ENCODE results near the gene FSCN2. TPM values are rescaled to one million over a fixed set of nuclear protein-coding genes. Genes with fewer than 3 reads are reported as not detected.

The FSCN2 gene
- total RNA-seq, 1 donor from 2014 or later: 3.3 TPM

DNA sequence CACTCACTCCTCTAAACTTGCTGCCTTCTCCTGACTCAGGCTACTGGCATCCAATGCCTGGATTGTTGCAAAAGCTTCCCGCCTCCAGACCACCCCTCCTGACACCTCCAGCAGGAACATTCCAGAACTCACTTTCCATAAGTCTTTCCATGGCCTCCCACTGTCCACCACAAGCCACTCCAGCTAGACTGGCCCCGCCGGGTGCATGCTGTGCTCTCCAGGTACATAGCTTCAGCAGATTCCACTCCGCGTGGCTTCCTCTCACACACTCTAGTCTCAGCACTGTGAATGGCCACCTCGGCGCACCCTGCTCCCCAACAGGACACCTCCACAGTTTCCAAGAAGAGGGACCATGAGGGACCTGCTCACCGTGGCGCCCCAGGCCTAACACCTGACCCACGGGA lies 49.9 kb downstream of the FSCN2 start:
- no peak overlapping the region for H3K4me3 ChIP-seq
- no peak overlapping the region for H3K27ac ChIP-seq
- no peaks in the 10 kb centered on the region for H3K9me3 ChIP-seq
- H3K36me3 ChIP-seq: peaks cover 85% of the 10 kb centered on the region
- H3K27me3 ChIP-seq (ENCODE audit: low read depth): no peaks in the 10 kb centered on the region
- TF ChIP-seq, protein P1, sequence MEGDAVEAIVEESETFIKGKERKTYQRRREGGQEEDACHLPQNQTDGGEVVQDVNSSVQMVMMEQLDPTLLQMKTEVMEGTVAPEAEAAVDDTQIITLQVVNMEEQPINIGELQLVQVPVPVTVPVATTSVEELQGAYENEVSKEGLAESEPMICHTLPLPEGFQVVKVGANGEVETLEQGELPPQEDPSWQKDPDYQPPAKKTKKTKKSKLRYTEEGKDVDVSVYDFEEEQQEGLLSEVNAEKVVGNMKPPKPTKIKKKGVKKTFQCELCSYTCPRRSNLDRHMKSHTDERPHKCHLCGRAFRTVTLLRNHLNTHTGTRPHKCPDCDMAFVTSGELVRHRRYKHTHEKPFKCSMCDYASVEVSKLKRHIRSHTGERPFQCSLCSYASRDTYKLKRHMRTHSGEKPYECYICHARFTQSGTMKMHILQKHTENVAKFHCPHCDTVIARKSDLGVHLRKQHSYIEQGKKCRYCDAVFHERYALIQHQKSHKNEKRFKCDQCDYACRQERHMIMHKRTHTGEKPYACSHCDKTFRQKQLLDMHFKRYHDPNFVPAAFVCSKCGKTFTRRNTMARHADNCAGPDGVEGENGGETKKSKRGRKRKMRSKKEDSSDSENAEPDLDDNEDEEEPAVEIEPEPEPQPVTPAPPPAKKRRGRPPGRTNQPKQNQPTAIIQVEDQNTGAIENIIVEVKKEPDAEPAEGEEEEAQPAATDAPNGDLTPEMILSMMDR (IDR thresholded peaks at IDR 0.05): no peak
- peaks cover 19% of the 10 kb centered on the region for H3K4me1 ChIP-seq
- ATAC-seq: peak in 1 of 2 donors; percentile 3
- intact Hi-C loops (cut with DNase I): no loop called here
- no peak for DNase-seq

DNA sequence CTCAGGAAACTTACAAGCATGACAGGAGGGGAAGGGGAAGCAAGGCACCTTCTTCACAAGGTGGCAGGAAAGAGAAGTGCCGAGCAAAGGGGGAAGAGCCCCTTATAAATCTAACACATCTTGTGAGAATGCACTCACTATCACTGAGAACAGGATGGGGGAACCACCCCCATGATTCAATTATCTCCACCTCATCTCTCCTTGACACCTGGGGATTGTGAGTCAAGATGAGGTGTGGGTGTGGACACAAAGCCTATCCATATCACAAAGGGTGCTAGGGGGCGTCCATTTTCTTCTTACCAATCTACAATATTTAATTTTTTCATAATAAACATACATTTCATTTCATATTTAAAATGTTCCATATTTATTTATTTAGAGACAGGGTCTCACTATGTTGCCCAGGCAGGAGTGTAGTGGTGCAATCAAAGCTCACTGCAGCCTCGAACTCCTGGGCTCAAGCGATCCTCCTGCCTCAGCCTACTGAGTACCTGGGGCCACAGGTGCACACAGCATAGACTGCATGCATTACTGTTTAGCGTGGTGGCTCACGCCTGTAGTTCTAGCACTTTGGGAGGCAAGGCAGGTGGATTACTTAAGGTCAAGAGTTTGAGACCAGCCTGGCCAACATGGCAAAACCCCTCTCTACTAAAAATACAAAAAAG lies 50.5 kb downstream of the FSCN2 start:
- TF ChIP-seq, protein P1 (IDR thresholded peaks at IDR 0.05): no peak
- H3K4me1 ChIP-seq: peaks cover 19% of the 10 kb centered on the region
- H3K36me3 ChIP-seq: peaks cover 85% of the 10 kb centered on the region
- H3K27me3 ChIP-seq (ENCODE audit: low read depth): no peaks in the 10 kb centered on the region
- DNase-seq (no peak), ATAC-seq (no peak)
- intact Hi-C loops (cut with DNase I): no loop called here
- H3K27ac ChIP-seq: no peak overlapping the region
- no peak overlapping the region for H3K4me3 ChIP-seq
- no peaks in the 10 kb centered on the region for H3K9me3 ChIP-seq

DNA sequence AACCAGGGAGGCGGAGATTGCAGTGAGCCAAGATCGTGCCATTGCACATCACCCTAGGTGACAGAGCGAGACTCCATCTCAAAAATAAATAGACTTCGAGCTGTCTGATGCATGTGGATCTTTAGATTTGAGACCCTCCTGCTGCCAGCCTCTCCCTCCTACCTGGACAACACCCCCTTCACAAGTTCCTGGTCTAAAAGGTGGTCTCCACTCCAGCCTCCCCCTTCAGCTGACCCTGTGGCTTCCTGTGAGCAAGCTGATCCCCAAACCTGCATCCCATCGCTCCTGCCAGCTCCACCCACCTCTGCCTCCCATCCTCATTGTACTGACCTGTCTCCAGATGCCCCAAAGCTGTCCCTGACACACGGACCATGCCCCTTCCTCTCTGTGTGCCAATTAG lies 51.1 kb downstream of the FSCN2 start:
- ATAC-seq: no peak
- H3K36me3 ChIP-seq: peaks cover 85% of the 10 kb centered on the region
- DNase-seq: no peak

DNA sequence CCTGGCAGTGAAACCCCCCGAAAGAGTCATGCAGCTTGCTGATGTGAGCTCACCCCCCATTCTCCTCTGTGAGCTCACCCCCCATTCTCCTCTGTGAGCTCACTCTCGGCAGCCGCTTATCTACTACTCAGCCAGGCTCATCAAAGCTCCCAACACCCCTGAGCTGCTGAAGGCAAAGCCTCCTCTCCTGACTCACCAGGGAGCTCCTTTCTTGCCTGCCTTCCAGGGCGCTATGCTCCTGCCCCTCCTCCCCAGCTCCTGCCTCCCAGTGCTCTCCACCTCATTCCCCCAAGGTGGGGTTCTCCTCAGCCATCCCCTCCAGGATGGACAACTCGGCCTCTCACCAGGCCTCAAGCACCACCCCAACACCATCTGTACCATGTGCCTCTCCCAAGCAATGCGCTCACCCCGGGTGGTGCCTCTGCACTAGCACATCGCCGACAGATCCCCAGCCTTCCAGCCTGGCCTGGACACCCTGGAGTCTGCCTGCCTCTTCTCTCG lies 51.7 kb downstream of the FSCN2 start:
- intact Hi-C loops (cut with DNase I): no loop called here
- TF ChIP-seq, protein P1 (IDR thresholded peaks at IDR 0.05): no peak
- DNase-seq (no peak), ATAC-seq (no peak)
- no peaks in the 10 kb centered on the region for H3K27me3 ChIP-seq (ENCODE audit: low read depth)
- peaks cover 87% of the 10 kb centered on the region for H3K36me3 ChIP-seq
- no peak overlapping the region for H3K4me3 ChIP-seq
- H3K4me1 ChIP-seq: peaks cover 19% of the 10 kb centered on the region
- no peaks in the 10 kb centered on the region for H3K9me3 ChIP-seq
- no peak overlapping the region for H3K27ac ChIP-seq

More for the DNA sequence above, 51.1 kb downstream of the FSCN2 start:
- TF ChIP-seq, protein P1 (IDR thresholded peaks at IDR 0.05): no peak
- H3K9me3 ChIP-seq: no peaks in the 10 kb centered on the region
- intact Hi-C loops (cut with DNase I): no loop called here
- peaks cover 19% of the 10 kb centered on the region for H3K4me1 ChIP-seq
- H3K27ac ChIP-seq: no peak overlapping the region
- no peak overlapping the region for H3K4me3 ChIP-seq
- no peaks in the 10 kb centered on the region for H3K27me3 ChIP-seq (ENCODE audit: low read depth)

DNA sequence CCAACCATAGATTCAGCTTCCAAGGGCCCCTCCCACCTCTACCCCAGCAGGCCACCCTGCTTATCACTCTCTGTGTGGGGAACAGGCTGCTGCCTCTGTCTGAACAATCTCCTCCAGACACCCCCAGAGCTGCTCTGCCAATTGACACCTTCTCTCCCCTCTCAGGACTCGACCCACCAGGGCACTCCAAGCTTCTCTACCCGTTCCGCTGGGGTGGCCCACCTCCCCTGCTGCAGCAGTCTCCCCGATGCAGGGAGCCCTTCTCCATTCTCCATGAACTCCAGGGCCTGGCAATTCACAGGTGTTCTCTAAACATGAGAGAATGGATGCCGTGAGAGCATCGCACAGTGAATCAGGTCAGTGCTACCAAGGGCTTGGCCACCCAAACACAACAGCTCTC lies 52.3 kb downstream of the FSCN2 start:
- TF ChIP-seq, protein P1 (IDR thresholded peaks at IDR 0.05): no peak
- intact Hi-C loops (cut with DNase I): no loop called here
- H3K4me1 ChIP-seq: peaks cover 19% of the 10 kb centered on the region
- no peak overlapping the region for H3K27ac ChIP-seq
- no peaks in the 10 kb centered on the region for H3K9me3 ChIP-seq
- no peak for ATAC-seq
- H3K4me3 ChIP-seq: no peak overlapping the region
- H3K27me3 ChIP-seq (ENCODE audit: low read depth): no peaks in the 10 kb centered on the region
- peaks cover 89% of the 10 kb centered on the region for H3K36me3 ChIP-seq
- DNase-seq: no peak
